ENCODE results near the gene RNU5B-1. TPM values are rescaled to one million over a fixed set of nuclear protein-coding genes. Genes with fewer than 3 reads are reported as not detected.

Gene RNU5B-1
- total RNA-seq, 3 donors from 2014 or later, result 15.9 to 32.0 TPM; not detected in 1

DNA sequence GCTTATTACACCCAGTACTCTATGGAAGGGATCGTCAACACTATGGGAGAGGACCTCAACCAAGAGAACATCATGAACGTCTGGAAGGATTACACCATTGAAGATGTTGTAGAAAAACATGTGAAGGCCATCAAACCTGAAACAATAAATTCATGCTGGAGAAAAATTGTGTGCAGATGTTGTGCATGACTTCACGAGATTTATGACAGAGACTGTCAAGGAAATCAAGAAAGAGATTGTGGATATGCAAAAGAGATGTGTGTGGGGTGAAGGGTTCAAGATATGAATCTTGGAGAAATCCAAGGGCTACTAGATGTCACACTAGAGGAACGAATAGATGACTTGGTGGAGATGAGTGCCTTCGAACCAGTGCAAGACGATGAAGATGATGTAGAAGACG lies 14.2 kb upstream of the RNU5B-1 start:
- no peak for DNase-seq
- no peak for TF ChIP-seq CTCF (IDR thresholded peaks at IDR 0.05)
- intact Hi-C loops (cut with DNase I, micrococcal nuclease), result no loop called here
- Histone ChIP-seq H3K9me3 (no peaks in the 10 kb centered on the region), H3K4me3 (no peak overlapping the region), H3K4me1 (ENCODE audit: low read depth) (peaks cover 7% of the 10 kb centered on the region), H3K36me3 (ENCODE audit: low read depth) (no peaks in the 10 kb centered on the region)
- ATAC-seq, result no peak

DNA sequence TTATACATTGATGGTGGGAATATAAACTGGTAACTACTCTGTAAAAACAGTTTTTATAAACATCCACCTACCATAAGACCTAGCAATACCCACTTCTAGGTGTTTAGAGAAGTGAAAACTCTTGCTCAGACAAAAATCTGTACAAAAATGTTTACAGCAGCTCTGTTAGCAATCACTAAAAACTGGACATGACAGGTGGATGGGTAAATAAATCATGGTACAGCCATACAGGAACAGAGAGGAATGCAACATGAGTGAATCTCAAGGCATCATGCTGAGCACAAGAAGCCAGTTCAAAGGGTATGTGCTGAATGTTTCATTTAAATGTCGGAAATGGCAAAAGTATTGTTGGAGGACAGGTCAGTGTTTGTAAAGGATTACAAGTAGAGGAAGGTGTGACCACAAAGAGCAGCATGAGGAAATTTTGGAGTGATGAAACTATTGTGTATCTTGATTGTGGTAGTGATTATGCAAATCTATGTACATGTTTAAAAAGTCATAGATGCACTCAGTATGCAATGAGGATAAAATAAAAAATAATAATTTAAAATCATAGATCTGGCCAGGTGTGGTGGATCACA lies 11.4 kb upstream of the RNU5B-1 start:
- ATAC-seq (no peak), DNase-seq (no peak)
- Histone ChIP-seq H3K4me3 (no peak overlapping the region), H3K36me3 (ENCODE audit: low read depth) (no peaks in the 10 kb centered on the region), H3K4me1 (ENCODE audit: low read depth) (peaks cover 7% of the 10 kb centered on the region), H3K9me3 (no peaks in the 10 kb centered on the region)
- intact Hi-C loops (cut with DNase I, micrococcal nuclease), result no loop called here
- TF ChIP-seq CTCF (IDR thresholded peaks at IDR 0.05), result no peak

GRCh38 chr15:65298731-65299130 lies 5.7 kb upstream of the RNU5B-1 start:
- peaks cover 10% of the 10 kb centered on the region for H3K4me1 ChIP-seq (ENCODE audit: low read depth)
- H3K36me3 ChIP-seq (ENCODE audit: low read depth), result no peaks in the 10 kb centered on the region
- ATAC-seq, result no peak
- TF ChIP-seq CTCF (IDR thresholded peaks at IDR 0.05), result no peak
- no peak overlapping the region for H3K4me3 ChIP-seq
- no peak for DNase-seq
- H3K9me3 ChIP-seq, result no peaks in the 10 kb centered on the region
- intact Hi-C loops (cut with DNase I, micrococcal nuclease), result loop anchor here in 1 of 2 donors (5.0 kb wide), 1 partner anchor 111 kb away; the partner anchor contains the start of gene CLPX

- peaks cover 9% of the 10 kb centered on the region for H3K4me1 ChIP-seq (ENCODE audit: low read depth)
- H3K4me3 ChIP-seq, result no peak overlapping the region
- DNase-seq, result no peak
- H3K36me3 ChIP-seq (ENCODE audit: low read depth), result peaks cover 5% of the 10 kb centered on the region
- intact Hi-C loops (cut with DNase I, micrococcal nuclease), result no loop called here
- ATAC-seq, result no peak
- no peaks in the 10 kb centered on the region for H3K9me3 ChIP-seq
- TF ChIP-seq CTCF (IDR thresholded peaks at IDR 0.05), result no peak
Observed at GRCh38 chr15:65300924-65301441, 3.5 kb upstream of the RNU5B-1 start.

- H3K9me3 ChIP-seq, result no peaks in the 10 kb centered on the region
- TF ChIP-seq CTCF (IDR thresholded peaks at IDR 0.05), result no peak
- DNase-seq (peak in 1 of 3 donors; percentile 55), ATAC-seq (no peak)
- H3K4me3 ChIP-seq, result no peak overlapping the region
- H3K36me3 ChIP-seq (ENCODE audit: low read depth), result peaks cover 5% of the 10 kb centered on the region
- intact Hi-C loops (cut with DNase I, micrococcal nuclease), result no loop called here
- H3K4me1 ChIP-seq (ENCODE audit: low read depth), result peaks cover 4% of the 10 kb centered on the region
Observed at GRCh38 chr15:65302061-65302460, 2.4 kb upstream of the RNU5B-1 start.
